ENCODE measurements around the gene ARL8B. TPM values are rescaled to one million over a fixed set of nuclear protein-coding genes. Genes with fewer than 3 reads are reported as not detected.

The ARL8B gene
- total and polyA plus RNA-seq, 9 of the 15 experiments (the other 6 are each of a cell fraction or from before 2014, with no cell fraction given), result 28.5 to 99.4 (median 77.2) TPM

DNA sequence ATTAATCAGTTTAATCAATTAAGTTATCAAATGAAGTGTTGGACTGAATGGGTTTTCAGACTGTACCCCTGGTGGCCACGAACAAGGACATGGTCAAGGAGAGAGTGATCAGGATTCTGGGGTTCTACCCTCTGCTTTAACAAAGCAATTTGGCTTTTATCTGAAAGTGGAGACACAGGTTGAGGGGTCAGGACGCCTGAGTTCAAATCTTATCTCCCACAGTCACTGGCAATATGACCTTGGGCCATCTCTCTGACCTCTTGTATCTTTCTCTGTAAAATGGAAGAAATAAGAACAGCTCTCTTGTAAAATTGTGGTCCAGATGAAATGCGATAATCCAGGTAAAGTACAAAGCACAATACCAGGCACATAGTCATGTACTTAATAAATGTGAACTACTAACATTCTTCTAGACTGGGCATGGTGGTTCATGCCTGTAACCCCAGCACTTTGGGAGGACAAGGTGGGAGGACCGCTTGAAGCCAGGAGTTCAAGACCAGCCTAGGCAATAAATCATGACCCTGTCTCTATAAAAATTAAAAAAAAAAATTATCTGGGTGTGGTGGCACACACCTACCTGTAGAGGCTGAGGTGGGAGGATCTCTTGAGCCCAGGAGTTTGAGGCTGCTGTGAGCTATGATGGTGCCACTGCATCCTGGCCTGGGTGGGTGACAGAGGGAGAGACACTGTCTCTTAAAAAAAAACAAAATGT lies 48.6 kb upstream of the ARL8B start (continued):
- TF ChIP-seq, protein P1, sequence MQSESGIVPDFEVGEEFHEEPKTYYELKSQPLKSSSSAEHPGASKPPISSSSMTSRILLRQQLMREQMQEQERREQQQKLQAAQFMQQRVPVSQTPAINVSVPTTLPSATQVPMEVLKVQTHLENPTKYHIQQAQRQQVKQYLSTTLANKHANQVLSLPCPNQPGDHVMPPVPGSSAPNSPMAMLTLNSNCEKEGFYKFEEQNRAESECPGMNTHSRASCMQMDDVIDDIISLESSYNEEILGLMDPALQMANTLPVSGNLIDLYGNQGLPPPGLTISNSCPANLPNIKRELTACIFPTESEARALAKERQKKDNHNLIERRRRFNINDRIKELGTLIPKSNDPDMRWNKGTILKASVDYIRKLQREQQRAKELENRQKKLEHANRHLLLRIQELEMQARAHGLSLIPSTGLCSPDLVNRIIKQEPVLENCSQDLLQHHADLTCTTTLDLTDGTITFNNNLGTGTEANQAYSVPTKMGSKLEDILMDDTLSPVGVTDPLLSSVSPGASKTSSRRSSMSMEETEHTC (IDR thresholded peaks at IDR 0.05), result no peak
- TF ChIP-seq MCM3 (IDR thresholded peaks at IDR 0.05) (no peak), GTF2F1 (IDR thresholded peaks at IDR 0.05; ENCODE audit: low read depth, low read length) (no peak), FIP1L1 (IDR thresholded peaks at IDR 0.05; ENCODE audit: low read depth, low read length, poor library complexity, severe bottlenecking) (no peak), BRD4 (IDR thresholded peaks at IDR 0.05) (no peak), BCL6 (CRISPR knock-in tag; IDR thresholded peaks at IDR 0.05) (no peak), MEIS2 (IDR thresholded peaks at IDR 0.05; ENCODE audit: partially characterized antibody) (peak; percentile 67)
- TF ChIP-seq, protein P2, sequence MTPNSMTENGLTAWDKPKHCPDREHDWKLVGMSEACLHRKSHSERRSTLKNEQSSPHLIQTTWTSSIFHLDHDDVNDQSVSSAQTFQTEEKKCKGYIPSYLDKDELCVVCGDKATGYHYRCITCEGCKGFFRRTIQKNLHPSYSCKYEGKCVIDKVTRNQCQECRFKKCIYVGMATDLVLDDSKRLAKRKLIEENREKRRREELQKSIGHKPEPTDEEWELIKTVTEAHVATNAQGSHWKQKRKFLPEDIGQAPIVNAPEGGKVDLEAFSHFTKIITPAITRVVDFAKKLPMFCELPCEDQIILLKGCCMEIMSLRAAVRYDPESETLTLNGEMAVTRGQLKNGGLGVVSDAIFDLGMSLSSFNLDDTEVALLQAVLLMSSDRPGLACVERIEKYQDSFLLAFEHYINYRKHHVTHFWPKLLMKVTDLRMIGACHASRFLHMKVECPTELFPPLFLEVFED (CRISPR knock-in tag; conservative IDR thresholded peaks at IDR 0.05), result no peak

DNA sequence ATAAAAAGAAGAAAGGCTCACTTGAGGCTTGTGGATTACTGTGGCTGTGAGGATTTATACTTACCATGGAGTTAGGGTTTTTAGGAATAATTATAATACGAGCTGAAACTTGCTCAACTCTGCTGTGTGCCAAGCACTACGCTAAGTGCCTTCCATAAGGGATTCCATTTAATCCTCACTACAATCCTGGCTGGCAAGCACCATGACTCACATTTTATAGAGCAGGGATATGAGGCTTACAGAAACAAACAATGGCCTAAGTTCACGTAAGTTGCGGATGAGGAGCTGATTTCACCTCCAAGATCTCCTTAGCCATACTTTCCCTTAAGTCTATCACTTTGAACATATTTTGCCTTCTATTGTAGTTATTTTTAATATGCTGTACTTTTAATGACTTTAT lies 43.9 kb upstream of the ARL8B start:
- WGBS (ENCODE audit: insufficient coverage, low coverage, missing lambda C conversion rate), result 83% methylated on average over 4 of the region's 4 CpGs
- Histone ChIP-seq H3K36me3 (ENCODE audit: control insufficient read depth, insufficient read depth, low read length) (no peaks in the 10 kb centered on the region), H3K4me1 (replicated peaks in 1 of 2; ENCODE audit: control insufficient read depth in 2 of 2, insufficient read depth in 2 of 2, low read length in 2 of 2) (peaks cover 20 to 30% of the 10 kb centered on the region in 2 experiments), H3K27ac (ENCODE audit: extremely low read depth, low read depth, low read length) (no peak overlapping the region), H3K4me2 (ENCODE audit: insufficient read depth, low read length) (no peak overlapping the region), H3K79me2 (ENCODE audit: control insufficient read depth, insufficient read depth, low read length) (no peaks in the 10 kb centered on the region), H4K20me1 (replicated peaks; ENCODE audit: control insufficient read depth, insufficient read depth, low read length) (no peaks in the 10 kb centered on the region), H2AFZ (ENCODE audit: low read depth, low read length) (0 out of 2 replicates have a peak overlapping the region, but pooled peaks have one; percentile 4), H3K4me3 (no peak overlapping the region), H3K9me1 (ENCODE audit: control insufficient read depth, insufficient read depth, low read length) (no peaks in the 10 kb centered on the region), H3K27me3 (ENCODE audit: control insufficient read depth in 2 of 2, insufficient read depth in 2 of 2, low read length in 2 of 2) (no peaks in the 10 kb centered on the region), H3K9me3 (replicated peaks; ENCODE audit: control insufficient read depth, insufficient read depth, low read depth, low read length) (no peaks in the 10 kb centered on the region), H3K9ac (ENCODE audit: insufficient read depth in 1 of 2, low read depth in 2 of 2, low read length in 2 of 2) (no peak overlapping the region)
- POLR2A ChIA-PET, result no interaction called here
- in situ Hi-C loops (cut with MboI) (no loop called here), intact Hi-C loops (cut with micrococcal nuclease) (no loop called here)
- CTCF ChIA-PET (ENCODE audit: low intra/inter-chr PET ratio), result no interaction called here
- no TSS peak for BruUV-seq (replicated peaks)
- DNase-seq (ENCODE audit: extremely low read depth in 1 of 4, low spot score in 3 of 4), result no peak
- no peak for FAIRE-seq
- no peak for ATAC-seq
- no peak for TF ChIP-seq MCM3 (IDR thresholded peaks at IDR 0.05)
- no peak for TF ChIP-seq ZZZ3 (IDR thresholded peaks at IDR 0.05)
- TF ChIP-seq, protein P3, sequence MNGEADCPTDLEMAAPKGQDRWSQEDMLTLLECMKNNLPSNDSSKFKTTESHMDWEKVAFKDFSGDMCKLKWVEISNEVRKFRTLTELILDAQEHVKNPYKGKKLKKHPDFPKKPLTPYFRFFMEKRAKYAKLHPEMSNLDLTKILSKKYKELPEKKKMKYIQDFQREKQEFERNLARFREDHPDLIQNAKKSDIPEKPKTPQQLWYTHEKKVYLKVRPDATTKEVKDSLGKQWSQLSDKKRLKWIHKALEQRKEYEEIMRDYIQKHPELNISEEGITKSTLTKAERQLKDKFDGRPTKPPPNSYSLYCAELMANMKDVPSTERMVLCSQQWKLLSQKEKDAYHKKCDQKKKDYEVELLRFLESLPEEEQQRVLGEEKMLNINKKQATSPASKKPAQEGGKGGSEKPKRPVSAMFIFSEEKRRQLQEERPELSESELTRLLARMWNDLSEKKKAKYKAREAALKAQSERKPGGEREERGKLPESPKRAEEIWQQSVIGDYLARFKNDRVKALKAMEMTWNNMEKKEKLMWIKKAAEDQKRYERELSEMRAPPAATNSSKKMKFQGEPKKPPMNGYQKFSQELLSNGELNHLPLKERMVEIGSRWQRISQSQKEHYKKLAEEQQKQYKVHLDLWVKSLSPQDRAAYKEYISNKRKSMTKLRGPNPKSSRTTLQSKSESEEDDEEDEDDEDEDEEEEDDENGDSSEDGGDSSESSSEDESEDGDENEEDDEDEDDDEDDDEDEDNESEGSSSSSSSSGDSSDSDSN (IDR thresholded peaks at IDR 0.05; ENCODE audit: borderline replicate concordance in 1 of 2, low read depth in 2 of 2, low read length in 2 of 2), result no peak
- no peak for TF ChIP-seq TBP (optimal IDR thresholded peaks at IDR 0.05; ENCODE audit: low read depth, low read length)
- TF ChIP-seq, protein P4, sequence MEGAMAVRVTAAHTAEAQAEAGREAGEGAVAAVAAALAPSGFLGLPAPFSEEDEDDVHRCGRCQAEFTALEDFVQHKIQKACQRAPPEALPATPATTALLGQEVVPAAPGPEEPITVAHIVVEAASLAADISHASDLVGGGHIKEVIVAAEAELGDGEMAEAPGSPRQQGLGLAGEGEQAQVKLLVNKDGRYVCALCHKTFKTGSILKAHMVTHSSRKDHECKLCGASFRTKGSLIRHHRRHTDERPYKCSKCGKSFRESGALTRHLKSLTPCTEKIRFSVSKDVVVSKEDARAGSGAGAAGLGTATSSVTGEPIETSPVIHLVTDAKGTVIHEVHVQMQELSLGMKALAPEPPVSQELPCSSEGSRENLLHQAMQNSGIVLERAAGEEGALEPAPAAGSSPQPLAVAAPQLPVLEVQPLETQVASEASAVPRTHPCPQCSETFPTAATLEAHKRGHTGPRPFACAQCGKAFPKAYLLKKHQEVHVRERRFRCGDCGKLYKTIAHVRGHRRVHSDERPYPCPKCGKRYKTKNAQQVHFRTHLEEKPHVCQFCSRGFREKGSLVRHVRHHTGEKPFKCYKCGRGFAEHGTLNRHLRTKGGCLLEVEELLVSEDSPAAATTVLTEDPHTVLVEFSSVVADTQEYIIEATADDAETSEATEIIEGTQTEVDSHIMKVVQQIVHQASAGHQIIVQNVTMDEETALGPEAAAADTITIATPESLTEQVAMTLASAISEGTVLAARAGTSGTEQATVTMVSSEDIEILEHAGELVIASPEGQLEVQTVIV (CRISPR knock-in tag; IDR thresholded peaks at IDR 0.05; ENCODE audit: borderline replicate concordance), result no peak
- TF ChIP-seq ZNF282 (CRISPR knock-in tag; IDR thresholded peaks at IDR 0.05), result no peak
- TF ChIP-seq NBN (IDR thresholded peaks at IDR 0.05; ENCODE audit: low read depth), result no peak

Data from K562 (cell line).